ENCODE results near the gene LRRC4C. TPM values are rescaled to one million over a fixed set of nuclear protein-coding genes. Genes with fewer than 3 reads are reported as not detected.

Gene LRRC4C
- total RNA-seq, 1 experiment from 2014 or later = 0.72 TPM

DNA sequence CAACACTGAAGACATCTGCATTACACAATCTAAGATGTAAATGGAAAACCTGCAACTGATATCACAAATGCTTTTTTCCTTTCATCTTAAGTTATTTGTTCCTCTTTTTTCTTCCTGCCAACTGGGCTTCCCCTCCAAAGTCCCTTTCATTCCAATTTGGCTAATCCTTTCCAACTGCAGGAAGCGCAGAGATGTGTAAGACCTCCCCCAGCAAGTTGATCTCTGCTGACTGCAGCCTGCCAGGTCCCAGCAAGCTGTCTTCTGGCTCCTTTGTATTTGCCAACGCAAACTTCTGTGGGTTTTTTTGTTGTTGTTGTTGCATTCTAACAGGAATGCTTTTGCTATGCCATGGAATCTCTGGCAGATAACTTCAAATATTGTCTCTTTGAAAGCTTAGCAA is 38.5 kb upstream of the LRRC4C start (continued):
- TF ChIP-seq ZBTB21 (CRISPR knock-in tag; IDR thresholded peaks at IDR 0.05; ENCODE audit: borderline replicate concordance) = 0 out of 2 replicates have a peak, but pooled peaks have one; percentile 50
- TF ChIP-seq ETV6 (CRISPR knock-in tag; IDR thresholded peaks at IDR 0.05) = peak; percentile 75; the same call in 1 of the 2 replicates
- no peak for TF ChIP-seq RELA (CRISPR knock-in tag; IDR thresholded peaks at IDR 0.05; ENCODE audit: borderline replicate concordance)
- TF ChIP-seq, protein P1, sequence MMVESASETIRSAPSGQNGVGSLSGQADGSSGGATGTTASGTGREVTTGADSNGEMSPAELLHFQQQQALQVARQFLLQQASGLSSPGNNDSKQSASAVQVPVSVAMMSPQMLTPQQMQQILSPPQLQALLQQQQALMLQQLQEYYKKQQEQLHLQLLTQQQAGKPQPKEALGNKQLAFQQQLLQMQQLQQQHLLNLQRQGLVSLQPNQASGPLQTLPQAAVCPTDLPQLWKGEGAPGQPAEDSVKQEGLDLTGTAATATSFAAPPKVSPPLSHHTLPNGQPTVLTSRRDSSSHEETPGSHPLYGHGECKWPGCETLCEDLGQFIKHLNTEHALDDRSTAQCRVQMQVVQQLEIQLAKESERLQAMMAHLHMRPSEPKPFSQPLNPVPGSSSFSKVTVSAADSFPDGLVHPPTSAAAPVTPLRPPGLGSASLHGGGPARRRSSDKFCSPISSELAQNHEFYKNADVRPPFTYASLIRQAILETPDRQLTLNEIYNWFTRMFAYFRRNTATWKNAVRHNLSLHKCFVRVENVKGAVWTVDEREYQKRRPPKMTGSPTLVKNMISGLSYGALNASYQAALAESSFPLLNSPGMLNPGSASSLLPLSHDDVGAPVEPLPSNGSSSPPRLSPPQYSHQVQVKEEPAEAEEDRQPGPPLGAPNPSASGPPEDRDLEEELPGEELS (CRISPR knock-in tag; IDR thresholded peaks at IDR 0.05) = peak; percentile 63; the same call in 1 of the 2 replicates
- no peak for TF ChIP-seq SP1 (CRISPR knock-in tag; conservative IDR thresholded peaks at IDR 0.05)
- peak; percentile 31; the same call in 1 of the 2 replicates for TF ChIP-seq TEAD1 (CRISPR knock-in tag; IDR thresholded peaks at IDR 0.05)
- TF ChIP-seq ZNF416 (CRISPR knock-in tag; IDR thresholded peaks at IDR 0.05) = no peak
- TF ChIP-seq ARID4B (CRISPR knock-in tag; IDR thresholded peaks at IDR 0.05; ENCODE audit: borderline replicate concordance) = no peak
- TF ChIP-seq ESRRA (CRISPR knock-in tag; IDR thresholded peaks at IDR 0.05; ENCODE audit: borderline replicate concordance) = no peak

DNA sequence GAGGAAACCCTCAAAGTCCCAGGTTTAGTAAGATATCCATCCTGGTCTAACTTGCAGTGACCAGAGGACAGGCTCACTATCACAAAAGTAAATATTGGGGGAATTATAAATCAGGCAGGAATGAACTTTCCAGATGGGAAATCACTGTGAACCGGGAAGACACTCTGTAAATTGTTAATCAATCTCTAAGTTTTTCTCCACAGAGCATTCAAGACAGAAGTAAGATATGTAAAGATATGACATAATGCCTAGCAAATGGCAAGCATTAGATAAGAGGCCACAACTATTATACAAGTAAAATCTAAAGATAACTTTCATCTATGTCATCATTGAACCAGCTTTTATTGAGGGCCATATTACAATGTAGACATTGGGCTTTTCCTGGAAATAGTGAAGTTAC is 35.3 kb upstream of the LRRC4C start:
- no peak for DNase-seq (ENCODE audit: low spot score)
- ChIA-PET CTCF (no interaction called here), POLR2A (no interaction called here)
- TF ChIP-seq JUN (CRISPR knock-in tag; IDR thresholded peaks at IDR 0.05) = no peak
- TF ChIP-seq, protein P2, sequence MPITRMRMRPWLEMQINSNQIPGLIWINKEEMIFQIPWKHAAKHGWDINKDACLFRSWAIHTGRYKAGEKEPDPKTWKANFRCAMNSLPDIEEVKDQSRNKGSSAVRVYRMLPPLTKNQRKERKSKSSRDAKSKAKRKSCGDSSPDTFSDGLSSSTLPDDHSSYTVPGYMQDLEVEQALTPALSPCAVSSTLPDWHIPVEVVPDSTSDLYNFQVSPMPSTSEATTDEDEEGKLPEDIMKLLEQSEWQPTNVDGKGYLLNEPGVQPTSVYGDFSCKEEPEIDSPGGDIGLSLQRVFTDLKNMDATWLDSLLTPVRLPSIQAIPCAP (CRISPR knock-in tag; IDR thresholded peaks at IDR 0.05) = no peak
- TF ChIP-seq ZNF263 (CRISPR knock-in tag; IDR thresholded peaks at IDR 0.05; ENCODE audit: low read depth) = no peak
- TF ChIP-seq PRRX2 (CRISPR knock-in tag; IDR thresholded peaks at IDR 0.05) = no peak
- TF ChIP-seq OVOL2 (CRISPR knock-in tag; IDR thresholded peaks at IDR 0.05; ENCODE audit: borderline replicate concordance) = no peak
- TF ChIP-seq NFATC4 (CRISPR knock-in tag; IDR thresholded peaks at IDR 0.05) = no peak
- no peak for TF ChIP-seq FOXJ3 (CRISPR knock-in tag; IDR thresholded peaks at IDR 0.05; ENCODE audit: borderline replicate concordance)
- no peak for TF ChIP-seq ZNF121 (CRISPR knock-in tag; IDR thresholded peaks at IDR 0.05)
- no peak for TF ChIP-seq NR2C2 (CRISPR knock-in tag; IDR thresholded peaks at IDR 0.05)
- H3K36me3 Mint-ChIP-seq = no peaks in the 10 kb centered on the region
- no peak for ATAC-seq
- H3K4me1 Mint-ChIP-seq = peaks cover 30% of the 10 kb centered on the region
- no peaks in the 10 kb centered on the region for H3K27me3 Mint-ChIP-seq (ENCODE audit: low read depth)
- no peaks in the 10 kb centered on the region for H3K9me3 Mint-ChIP-seq
- no peak overlapping the region for H3K27ac Mint-ChIP-seq
- H3K4me3 Mint-ChIP-seq = no peak overlapping the region

DNA sequence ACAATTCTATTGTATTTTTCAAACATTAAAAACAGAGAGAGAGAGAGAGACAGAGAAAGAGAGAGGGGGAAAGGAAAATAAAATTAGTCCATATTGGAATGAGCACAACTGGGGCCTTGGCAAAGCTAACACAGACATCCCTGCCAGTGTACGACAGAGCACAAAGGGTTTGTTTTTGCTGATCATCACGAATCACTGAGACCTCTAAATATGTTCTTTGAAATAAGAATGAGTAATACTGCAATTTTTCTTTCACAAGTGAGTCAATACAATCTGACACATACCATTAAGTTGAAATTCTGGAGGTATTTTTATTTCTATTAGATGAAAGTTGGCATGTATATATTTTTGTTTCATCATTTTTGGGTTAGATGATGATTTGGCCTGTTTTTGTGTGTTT is 27.0 kb upstream of the LRRC4C start:
- H3K9me3 Mint-ChIP-seq = no peaks in the 10 kb centered on the region
- DNase-seq (ENCODE audit: low spot score) (no peak), ATAC-seq (no peak)
- peaks cover 11% of the 10 kb centered on the region; the same call in 1 of the 2 replicates for H3K4me1 Mint-ChIP-seq
- no peaks in the 10 kb centered on the region for H3K27me3 Mint-ChIP-seq (ENCODE audit: low read depth)
- peak overlapping the region; percentile 57 for H3K27ac Mint-ChIP-seq
- ChIA-PET POLR2A (no interaction called here), CTCF (no interaction called here)
- no peak for TF ChIP-seq ARID4B (CRISPR knock-in tag; IDR thresholded peaks at IDR 0.05; ENCODE audit: borderline replicate concordance)
- no peak for TF ChIP-seq SP1 (CRISPR knock-in tag; conservative IDR thresholded peaks at IDR 0.05)
- TF ChIP-seq KAT7 (CRISPR knock-in tag; IDR thresholded peaks at IDR 0.05; ENCODE audit: borderline replicate concordance) = no peak
- no peak for TF ChIP-seq MAX (CRISPR knock-in tag; IDR thresholded peaks at IDR 0.05)
- TF ChIP-seq, protein P3, sequence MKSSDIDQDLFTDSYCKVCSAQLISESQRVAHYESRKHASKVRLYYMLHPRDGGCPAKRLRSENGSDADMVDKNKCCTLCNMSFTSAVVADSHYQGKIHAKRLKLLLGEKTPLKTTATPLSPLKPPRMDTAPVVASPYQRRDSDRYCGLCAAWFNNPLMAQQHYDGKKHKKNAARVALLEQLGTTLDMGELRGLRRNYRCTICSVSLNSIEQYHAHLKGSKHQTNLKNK (CRISPR knock-in tag; IDR thresholded peaks at IDR 0.05) = no peak
- TF ChIP-seq NR2C2 (CRISPR knock-in tag; IDR thresholded peaks at IDR 0.05) = no peak
- no peak overlapping the region for H3K4me3 Mint-ChIP-seq
- H3K36me3 Mint-ChIP-seq = no peaks in the 10 kb centered on the region
